H1 (cell line): ENCODE data around the gene GCLC. TPM values are rescaled to one million over a fixed set of nuclear protein-coding genes. Genes with fewer than 3 reads are reported as not detected.

Source experiments
- CTCF ChIA-PET: fragments of 300-600 bp; sonication (Branson Sonifier 250); formaldehyde crosslinking; loops from one replicate; lab custom pipeline; 2021; ENCODE audit not compliant: partially characterized antibody; lab: Charles Lee
- POLR2A ChIA-PET: fragments of 300-600 bp; sonication (Branson Sonifier 250); formaldehyde crosslinking; loops from one replicate; lab custom pipeline; 2021; ENCODE audit warnings: inconsistent platforms; ENCODE audit not compliant: partially characterized antibody; lab: Charles Lee
- DNase-seq, 2 experiments: peaks; one replicate each; pipeline versions ENCODE4 v3.0.0 to v3.0.0-alpha.2; 2010 to 2022; ENCODE audit warnings: low spot score in 2 of 2, low read depth in 1 of 2, mixed read lengths in 1 of 2
- FAIRE-seq: peaks from 2 replicates; lab custom pipeline; 2011; peaks lifted over from hg19 to GRCh38; lab: Jason Lieb, UNC
- H2AFZ ChIP-seq: 2 replicates; pipeline ENCODE4 v1.8.1; 2012; ENCODE audit warnings: low read length, inconsistent platforms
- H2AK5ac ChIP-seq: 2 replicates; pipeline ENCODE4 v1.6.1; 2013; ENCODE audit warnings: low read depth, low read length
- H2BK120ac ChIP-seq: replicated peaks from 2 replicates; pipeline ENCODE3; 2013; ENCODE audit warnings: low read depth, low read length, inconsistent platforms
- H2BK12ac ChIP-seq: 2 replicates; pipeline ENCODE4 v1.6.1; 2013; ENCODE audit warnings: low read depth, low read length
- H2BK15ac ChIP-seq: 2 replicates; pipeline ENCODE4 v1.6.1; 2013; ENCODE audit warnings: low read length
- H2BK20ac ChIP-seq: 2 replicates; pipeline ENCODE4 v1.6.1; 2013; ENCODE audit warnings: low read length
- H2BK5ac ChIP-seq: 2 replicates; pipeline ENCODE4 v1.6.1; 2013; ENCODE audit warnings: low read depth, low read length
- H3K14ac ChIP-seq: 2 replicates; pipeline ENCODE4 v1.6.1; 2013; ENCODE audit warnings: inconsistent platforms; ENCODE audit not compliant: insufficient read length
- H3K18ac ChIP-seq: 2 replicates; pipeline ENCODE4 v1.6.1; 2013; ENCODE audit warnings: low read length; ENCODE audit errors: extremely low read depth
- H3K23ac ChIP-seq: 2 replicates; pipeline ENCODE4 v1.6.1; 2013; ENCODE audit warnings: inconsistent platforms; ENCODE audit not compliant: insufficient read length
- H3K23me2 ChIP-seq: 2 replicates; pipeline ENCODE4 v1.6.1; 2013; ENCODE audit warnings: low read depth, low read length
- H3K27ac ChIP-seq: 2 replicates; pipeline ENCODE4 v1.6.1; 2011; ENCODE audit warnings: low read depth, low read length, inconsistent platforms
- H3K27me3 ChIP-seq, 4 experiments: replicated peaks in 1 of 4; 1 replicate in 1 of 4; 2 replicates in 3 of 4; pipeline versions ENCODE4 v1.6.1 to v1.8.1; 2011 to 2013; ENCODE audit warnings: low read length in 3 of 4, mild to moderate bottlenecking in 3 of 4, inconsistent platforms in 2 of 4, mixed read lengths in 2 of 4, moderate library complexity in 1 of 4; ENCODE audit not compliant: control insufficient read depth in 3 of 4, insufficient read depth in 3 of 4; ENCODE audit errors: extremely low read depth in 1 of 4
- H3K36me3 ChIP-seq, 4 experiments: 2 replicates each; pipeline versions ENCODE4 v1.6.1 to v1.8.1; 2011 to 2013; ENCODE audit warnings: mild to moderate bottlenecking in 4 of 4, low read length in 3 of 4, moderate library complexity in 2 of 4, control low read depth in 1 of 4, inconsistent platforms in 1 of 4; ENCODE audit not compliant: insufficient read depth in 4 of 4, control insufficient read depth in 2 of 4
- H3K4ac ChIP-seq: replicated peaks from 2 replicates; pipeline ENCODE3; 2013; ENCODE audit warnings: low read length, low read depth, mixed read lengths, inconsistent platforms; ENCODE audit not compliant: insufficient read length
- H3K4me1 ChIP-seq, 4 experiments: replicated peaks in 1 of 4; 1 replicate in 1 of 4; 2 replicates in 3 of 4; pipeline versions ENCODE4 v1.6.1 to v1.8.1; 2011 to 2013; ENCODE audit warnings: low read length in 3 of 4, inconsistent platforms in 2 of 4, mixed read lengths in 1 of 4; ENCODE audit not compliant: insufficient read depth in 4 of 4, control insufficient read depth in 3 of 4
- H3K4me2 ChIP-seq, 2 experiments: 2 replicates each; pipeline versions ENCODE4 v1.6.1 to v1.8.1; 2011 to 2013; ENCODE audit warnings: low read depth in 2 of 2, low read length in 2 of 2, control low read depth in 1 of 2, inconsistent platforms in 1 of 2, mild to moderate bottlenecking in 1 of 2; ENCODE audit not compliant: insufficient read depth in 1 of 2
- H3K4me3 ChIP-seq, 4 experiments: fragments of 200-600, 300-600 bp in 1 of 4; sonication (generic), shearing (Covaris generic), sonication (Bioruptor Twin) in 1 of 4; 2 replicates each; pipeline versions ENCODE4 v1.5.1 to v1.8.1; 2011 to 2016; ENCODE audit warnings: low read length in 4 of 4, low read depth in 3 of 4, control low read depth in 2 of 4, inconsistent platforms in 2 of 4, mild to moderate bottlenecking in 2 of 4, mixed read lengths in 1 of 4, moderate library complexity in 1 of 4; ENCODE audit not compliant: insufficient read depth in 2 of 4; ENCODE audit errors: extremely low read depth in 1 of 4
- H3K56ac ChIP-seq: replicated peaks from 2 replicates; pipeline ENCODE3; 2013; ENCODE audit warnings: low read depth, mild to moderate bottlenecking, mixed read lengths, low read length, inconsistent platforms; ENCODE audit not compliant: insufficient read length
- H3K79me1 ChIP-seq: 2 replicates; pipeline ENCODE4 v1.6.1; 2013; ENCODE audit warnings: low read depth, low read length, control low read depth
- H3K79me2 ChIP-seq, 2 experiments: 2 replicates each; pipeline versions ENCODE4 v1.6.1 to v1.8.1; 2012 to 2013; ENCODE audit warnings: low read length in 2 of 2, mild to moderate bottlenecking in 2 of 2, inconsistent platforms in 1 of 2; ENCODE audit not compliant: insufficient read depth in 2 of 2, control insufficient read depth in 1 of 2
- H3K9ac ChIP-seq, 4 experiments: replicated peaks in 1 of 4; 1 replicate in 1 of 4; 2 replicates in 3 of 4; pipeline versions ENCODE4 v1.6.1 to v1.8.1; 2011 to 2013; ENCODE audit warnings: low read depth in 3 of 4, low read length in 3 of 4, control low read depth in 2 of 4, mild to moderate bottlenecking in 2 of 4, moderate library complexity in 2 of 4, inconsistent platforms in 1 of 4; ENCODE audit errors: extremely low read depth in 1 of 4
- H3K9me3 ChIP-seq, 2 experiments: 2 replicates each; pipeline versions ENCODE4 v1.6.1 to v1.8.1; 2012 to 2013; ENCODE audit warnings: mild to moderate bottlenecking in 2 of 2, moderate library complexity in 2 of 2, control low read depth in 1 of 2, inconsistent platforms in 1 of 2, low read depth in 1 of 2, low read length in 1 of 2, mixed read lengths in 1 of 2; ENCODE audit not compliant: insufficient read depth in 2 of 2
- H4K20me1 ChIP-seq, 2 experiments: replicated peaks in 1 of 2; 2 replicates each; pipeline versions ENCODE3 to v1.8.1; 2011 to 2013; ENCODE audit warnings: inconsistent platforms in 2 of 2, low read length in 2 of 2, mild to moderate bottlenecking in 1 of 2; ENCODE audit not compliant: insufficient read depth in 2 of 2, control insufficient read depth in 1 of 2
- H4K5ac ChIP-seq: 2 replicates; pipeline ENCODE4 v1.6.1; 2013; ENCODE audit warnings: low read length, low read depth, mixed read lengths, inconsistent platforms; ENCODE audit not compliant: insufficient read length
- H4K8ac ChIP-seq: 2 replicates; pipeline ENCODE4 v1.8.0; 2013; ENCODE audit warnings: mild to moderate bottlenecking, moderate library complexity, low read length, inconsistent platforms; ENCODE audit not compliant: insufficient read depth; ENCODE audit errors: extremely low read depth
- H4K91ac ChIP-seq: replicated peaks from 2 replicates; pipeline ENCODE3; 2013; ENCODE audit warnings: low read length, mixed read lengths, inconsistent platforms; ENCODE audit not compliant: insufficient read length
- CBX5 ChIP-seq: fragments of 300-800, 300-1000 bp; sonication (generic); IDR thresholded peaks from 2 replicates; pipeline ENCODE4 v1.7.1; 2016; ENCODE audit warnings: antibody characterized with exemption, low read length, low read depth
- CHD1 ChIP-seq: IDR thresholded peaks from 2 replicates; pipeline ENCODE4 v1.6.1; 2012; ENCODE audit warnings: low read depth, low read length, improper control_type of control experiment
- EGR1 ChIP-seq: IDR thresholded peaks from 2 replicates; pipeline ENCODE4 v1.6.1; 2011; ENCODE audit warnings: low read depth, low read length, borderline replicate concordance
- GTF2F1 ChIP-seq: IDR thresholded peaks from 2 replicates; pipeline ENCODE4 v1.6.1; 2012; ENCODE audit warnings: low read depth, low read length, improper control_type of control experiment, borderline replicate concordance
- JUN ChIP-seq: IDR thresholded peaks from 2 replicates; pipeline ENCODE4 v1.6.1; 2011; ENCODE audit warnings: low read depth, mild to moderate bottlenecking, improper control_type of control experiment, low read length
- KDM1A ChIP-seq: fragments of 200-600, 300-600 bp; sonication (generic); IDR thresholded peaks from 2 replicates; pipeline ENCODE4 v1.7.1; 2016; ENCODE audit warnings: mild to moderate bottlenecking, low read length, borderline replicate concordance
- SRF ChIP-seq: IDR thresholded peaks from 2 replicates; pipeline ENCODE4 v1.6.1; 2011; ENCODE audit warnings: mild to moderate bottlenecking, low read depth, low read length, moderate library complexity
- SUZ12 ChIP-seq: fragments of 200-600 bp; sonication (generic); IDR thresholded peaks from 2 replicates; pipeline ENCODE4 v1.6.1; 2012; ENCODE audit warnings: mild to moderate bottlenecking, inconsistent platforms, low read length, moderate library complexity, mixed read lengths
- TBP ChIP-seq: IDR thresholded peaks from 2 replicates; pipeline ENCODE4 v1.6.1; 2011; ENCODE audit warnings: low read depth, low read length, improper control_type of control experiment
- WGBS, 2 experiments: shearing (Covaris generic) in 1 of 2; methylation state at CpG; one replicate each; pipeline versions ENCODE4 v1.1.6 to v1.1.7; 2013 to 2015; ENCODE audit warnings: low lambda C conversion rate in 2 of 2, mixed read lengths in 2 of 2, inconsistent platforms in 1 of 2, low coverage in 1 of 2, missing lambda C conversion rate in 1 of 2; ENCODE audit not compliant: insufficient replicate concordance in 2 of 2, insufficient coverage in 1 of 2, insufficient read length in 1 of 2; ENCODE audit errors: extremely low coverage in 1 of 2, missing lambda C conversion rate in 1 of 2; 5-methylcytosine and 5-hydroxymethylcytosine counted together
- polyA plus RNA-seq, 7 experiments: library from polyadenylated mRNA; depleted of rRNA in 3 of 7; stranded (reverse) in 5 of 7; unstranded in 2 of 7; fragments of >200 nt in 5 of 7; fragments of 200-250 nt in 2 of 7; gene quantifications; 1 replicate in 5 of 7; 2 replicates in 1 of 7; 4 replicates in 1 of 7; pipeline versions ENCODE4 v1.2.1 to v1.2.3, GENCODE V29; 2011 to 2013; ENCODE audit warnings: missing spikeins in 2 of 7, mixed read lengths in 2 of 7
- total RNA-seq: library from RNA; stranded (reverse); fragmentation: NEBNext Ultra II Directional; extraction: Animal tissue kit (Norgen Biotek cat#: 25700); gene quantifications from 2 replicates; pipeline ENCODE4 v1.2.1, GENCODE V29; 2021
- TF ChIP-seq, protein P1 (sequence below): IDR thresholded peaks from 2 replicates; pipeline ENCODE4 v1.6.1; 2012; ENCODE audit warnings: inconsistent platforms
- TF ChIP-seq, protein P2 (sequence below), 3 experiments: IDR thresholded peaks; 1 replicate in 2 of 3; 2 replicates in 1 of 3; pipeline versions ENCODE4 v1.5.1 to v1.6.1; 2011; ENCODE audit warnings: low read length in 3 of 3, mild to moderate bottlenecking in 3 of 3, inconsistent platforms in 2 of 3, low read depth in 1 of 3, moderate library complexity in 1 of 3; ENCODE audit not compliant: insufficient read depth in 1 of 3; ENCODE audit errors: control extremely low read depth in 1 of 3

The GCLC gene
- total and polyA plus RNA-seq, 2 of the 8 experiments (the other 6 are each of a cell fraction or from before 2014, with no cell fraction given), result 15.8 to 54.0 TPM

DNA sequence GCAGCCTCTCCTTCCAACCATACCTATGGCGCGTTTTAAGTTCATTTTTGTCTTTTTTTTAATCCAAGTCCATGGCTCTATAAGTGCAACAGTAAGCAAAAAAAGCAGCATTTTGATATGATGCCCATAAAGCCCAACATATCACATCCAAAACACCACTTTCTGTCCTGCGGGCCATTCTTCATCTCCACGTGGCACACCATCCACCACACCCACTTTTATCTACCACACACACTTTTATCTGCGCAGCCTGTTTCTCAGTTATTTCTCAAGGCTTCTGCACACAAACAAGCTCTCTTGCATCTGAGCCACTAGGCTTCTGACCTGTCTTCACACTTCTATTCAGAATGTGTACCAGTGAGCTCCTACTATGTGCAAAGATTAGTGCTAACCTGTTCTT, 5.3 kb downstream of the GCLC start:
- no peak overlapping the region for H2BK15ac ChIP-seq
- H4K8ac ChIP-seq, result no peak overlapping the region
- H4K91ac ChIP-seq, result no peak overlapping the region
- no peak overlapping the region for H3K4me3 ChIP-seq
- H2AFZ ChIP-seq, result no peak overlapping the region
- H3K27ac ChIP-seq, result no peak overlapping the region
- H4K5ac ChIP-seq, result no peak overlapping the region
- H3K4ac ChIP-seq, result no peak overlapping the region
- H3K23me2 ChIP-seq, result peaks cover 9% of the 10 kb centered on the region
- ChIA-PET CTCF (interaction anchor here (0.8 to 2.1 kb wide), 5 partner anchors 9 to 368 kb away, joined by 3 to 5 read pairs (median 3); no protein-coding TSS in a partner anchor), POLR2A (interaction anchor here (1.1 to 1.7 kb wide), 2 partner anchors 9 to 13 kb away, joined by 4 read pairs; no protein-coding TSS in a partner anchor)
- H3K4me2 ChIP-seq, result no peak overlapping the region
- peaks cover 5% of the 10 kb centered on the region for H3K79me1 ChIP-seq
- H3K56ac ChIP-seq, result no peak overlapping the region
- no peaks in the 10 kb centered on the region; a peak in 1 of 8 replicates for H3K36me3 ChIP-seq
- FAIRE-seq, result no peak
- H2BK120ac ChIP-seq, result no peak overlapping the region
- peaks cover 19 to 85% of the 10 kb centered on the region in 2 experiments for H3K79me2 ChIP-seq
- H3K23ac ChIP-seq, result no peak overlapping the region
- H3K4me1 ChIP-seq, result peaks cover 0 to 14% (median 8%) of the 10 kb centered on the region in 4 experiments; a peak in 3 of 7 replicates
- 89% methylated on average over 5 of the region's 5 CpGs; no CpG with 5 or more reads in 1 of the 2 experiments for WGBS, 2 experiments
- no peak overlapping the region; the same call in 1 of the 2 replicates for H2AK5ac ChIP-seq
- peaks cover 0 to 2% of the 10 kb centered on the region in 2 experiments for H4K20me1 ChIP-seq
- H3K9me3 ChIP-seq, result no peaks in the 10 kb centered on the region
- H2BK5ac ChIP-seq, result no peak overlapping the region
- no peaks in the 10 kb centered on the region for H3K27me3 ChIP-seq
- H2BK20ac ChIP-seq, result no peak overlapping the region
- H2BK12ac ChIP-seq, result no peak overlapping the region
- DNase-seq, result no peak
- no peak overlapping the region for H3K18ac ChIP-seq
- no peak overlapping the region for H3K14ac ChIP-seq
- peak overlapping the region in 1 of 4 experiments; percentile 60; a peak in 2 of 7 replicates for H3K9ac ChIP-seq
- TF ChIP-seq SUZ12, result no peak
- no peak for TF ChIP-seq EGR1
- TF ChIP-seq CHD1, result no peak
- no peak for TF ChIP-seq KDM1A
- TF ChIP-seq GTF2F1, result no peak
- TF ChIP-seq CBX5, result no peak
- no peak for TF ChIP-seq JUN
- TF ChIP-seq TBP, result no peak
- TF ChIP-seq, protein P1, sequence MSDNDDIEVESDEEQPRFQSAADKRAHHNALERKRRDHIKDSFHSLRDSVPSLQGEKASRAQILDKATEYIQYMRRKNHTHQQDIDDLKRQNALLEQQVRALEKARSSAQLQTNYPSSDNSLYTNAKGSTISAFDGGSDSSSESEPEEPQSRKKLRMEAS, result no peak
- no peak for TF ChIP-seq SRF
- TF ChIP-seq, protein P2, sequence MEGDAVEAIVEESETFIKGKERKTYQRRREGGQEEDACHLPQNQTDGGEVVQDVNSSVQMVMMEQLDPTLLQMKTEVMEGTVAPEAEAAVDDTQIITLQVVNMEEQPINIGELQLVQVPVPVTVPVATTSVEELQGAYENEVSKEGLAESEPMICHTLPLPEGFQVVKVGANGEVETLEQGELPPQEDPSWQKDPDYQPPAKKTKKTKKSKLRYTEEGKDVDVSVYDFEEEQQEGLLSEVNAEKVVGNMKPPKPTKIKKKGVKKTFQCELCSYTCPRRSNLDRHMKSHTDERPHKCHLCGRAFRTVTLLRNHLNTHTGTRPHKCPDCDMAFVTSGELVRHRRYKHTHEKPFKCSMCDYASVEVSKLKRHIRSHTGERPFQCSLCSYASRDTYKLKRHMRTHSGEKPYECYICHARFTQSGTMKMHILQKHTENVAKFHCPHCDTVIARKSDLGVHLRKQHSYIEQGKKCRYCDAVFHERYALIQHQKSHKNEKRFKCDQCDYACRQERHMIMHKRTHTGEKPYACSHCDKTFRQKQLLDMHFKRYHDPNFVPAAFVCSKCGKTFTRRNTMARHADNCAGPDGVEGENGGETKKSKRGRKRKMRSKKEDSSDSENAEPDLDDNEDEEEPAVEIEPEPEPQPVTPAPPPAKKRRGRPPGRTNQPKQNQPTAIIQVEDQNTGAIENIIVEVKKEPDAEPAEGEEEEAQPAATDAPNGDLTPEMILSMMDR (IDR thresholded peaks at IDR 0.05; ENCODE audit: control extremely low read depth in 1 of 3, insufficient read depth in 1 of 3, low read depth in 1 of 3, low read length in 3 of 3), result no peak
